Stimulated activated CD4-positive, alpha-beta T cell treated with anti-CD3 and anti-CD28 coated beads, Interleukin-4, amount 100 ng/mL, for 4 hours (primary cell): ENCODE measurements around the gene PRDM16.

Experiments used
- DNase-seq, 2 experiments: peaks; one replicate each; pipeline ENCODE4 v3.0.0-alpha.2; 2020

The PRDM16 gene

DNA sequence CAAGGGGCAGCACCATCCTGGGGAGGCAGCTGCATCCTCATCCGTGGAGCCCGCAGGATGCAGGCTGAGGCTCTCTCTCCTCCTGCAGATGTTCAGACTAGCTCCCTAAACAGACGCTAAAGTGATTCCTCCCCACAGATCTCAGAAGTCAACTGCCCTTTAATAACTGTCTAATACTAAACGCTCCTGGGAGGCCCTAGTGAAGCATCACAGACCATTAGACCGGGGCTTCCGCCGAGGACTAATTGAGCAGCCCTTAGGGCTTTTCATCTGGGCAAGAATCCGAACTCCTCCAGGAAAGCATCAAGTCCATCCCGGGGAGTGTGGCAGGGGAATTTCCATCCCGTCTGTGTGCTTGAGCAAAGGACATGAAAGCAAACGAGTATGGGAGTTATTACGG lies 40.4 kb downstream of the PRDM16 start:
- DNase-seq = no peak

- no peak for DNase-seq
Measured at GRCh38 chr1:3111348-3112021, 42.5 kb downstream of the PRDM16 start.

DNA sequence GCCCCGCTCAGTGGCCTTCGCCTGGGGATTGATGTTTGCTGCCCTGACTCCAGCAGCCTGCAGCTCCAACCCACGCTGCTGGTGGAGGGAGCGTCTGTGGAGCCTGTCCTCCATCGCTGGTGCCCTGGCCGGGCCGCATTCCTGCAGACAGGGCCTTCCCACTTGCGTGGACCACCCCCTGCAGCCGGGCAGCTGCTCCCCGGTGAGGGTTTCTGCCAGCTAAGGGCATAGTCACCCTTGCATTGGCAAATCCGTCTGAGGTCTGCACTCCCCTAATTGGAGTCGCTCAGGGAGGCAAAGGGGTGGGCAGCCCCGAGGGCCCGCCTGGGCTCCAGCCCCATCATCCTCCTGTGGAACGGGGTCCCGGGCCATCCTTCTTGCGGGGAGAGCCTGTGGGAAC lies 43.5 kb downstream of the PRDM16 start:
- no peak for DNase-seq

- no peak for DNase-seq
Measured at GRCh38 chr1:3113047-3113740, 44.2 kb downstream of the PRDM16 start.

DNA sequence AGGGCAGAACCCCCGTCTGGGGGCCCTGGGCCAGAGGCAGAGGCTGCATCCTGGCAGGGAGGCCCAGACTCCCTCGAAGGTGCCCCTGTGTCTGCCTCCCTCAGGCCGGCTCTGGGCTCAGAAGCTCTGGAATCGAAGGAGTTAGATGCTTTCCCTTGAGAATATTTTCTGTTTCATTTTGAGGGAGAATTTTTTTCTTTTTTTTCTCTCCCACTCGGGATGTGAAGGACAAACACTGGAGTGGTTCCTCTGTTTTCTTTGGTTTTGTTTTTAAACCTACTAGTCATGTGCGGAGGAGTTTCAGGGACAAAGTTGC lies 44.7 kb downstream of the PRDM16 start:
- no peak for DNase-seq

GRCh38 chr1:3114131-3114744 lies 45.2 kb downstream of the PRDM16 start:
- DNase-seq = no peak

DNA sequence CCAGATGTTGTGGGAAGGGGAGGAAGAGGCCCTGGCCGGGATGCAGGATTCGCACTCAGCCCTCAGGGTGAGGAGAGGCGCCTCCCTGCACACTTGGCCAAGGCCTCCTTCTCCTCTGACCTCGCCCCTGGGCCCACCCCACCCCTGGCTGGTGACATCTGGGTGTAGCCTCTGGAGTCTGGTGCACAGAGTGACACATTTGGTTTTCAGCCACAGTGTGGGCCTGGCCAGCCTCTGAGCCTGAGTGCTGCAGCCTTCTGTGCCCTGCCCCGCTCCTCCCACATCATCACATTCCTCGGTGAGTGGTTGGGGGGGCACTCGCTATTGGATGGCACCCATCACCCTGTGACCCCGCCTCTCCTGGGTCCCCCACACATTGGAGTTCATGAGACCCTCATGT lies 45.8 kb downstream of the PRDM16 start:
- no peak for DNase-seq

- DNase-seq = no peak
Measured at GRCh38 chr1:3115275-3116149, 46.5 kb downstream of the PRDM16 start.

DNA sequence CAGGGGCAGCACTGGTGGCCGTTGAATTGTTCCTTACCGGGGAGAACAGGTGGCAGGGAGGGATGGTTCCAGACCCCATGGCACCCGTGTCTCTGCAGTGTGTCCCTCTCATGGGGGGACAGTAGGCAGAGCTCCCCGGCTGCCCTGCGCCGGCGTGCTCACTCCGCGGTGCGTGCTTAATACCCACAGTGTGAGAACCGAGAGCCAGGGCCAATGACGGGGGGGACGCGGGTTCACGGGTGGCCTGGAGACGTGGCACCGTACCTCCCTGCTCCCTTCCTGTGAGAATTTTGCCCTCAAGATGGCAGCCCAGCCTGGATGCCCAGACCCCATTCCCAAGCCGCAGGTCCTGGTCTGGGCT lies 47.1 kb downstream of the PRDM16 start:
- DNase-seq = no peak

DNA sequence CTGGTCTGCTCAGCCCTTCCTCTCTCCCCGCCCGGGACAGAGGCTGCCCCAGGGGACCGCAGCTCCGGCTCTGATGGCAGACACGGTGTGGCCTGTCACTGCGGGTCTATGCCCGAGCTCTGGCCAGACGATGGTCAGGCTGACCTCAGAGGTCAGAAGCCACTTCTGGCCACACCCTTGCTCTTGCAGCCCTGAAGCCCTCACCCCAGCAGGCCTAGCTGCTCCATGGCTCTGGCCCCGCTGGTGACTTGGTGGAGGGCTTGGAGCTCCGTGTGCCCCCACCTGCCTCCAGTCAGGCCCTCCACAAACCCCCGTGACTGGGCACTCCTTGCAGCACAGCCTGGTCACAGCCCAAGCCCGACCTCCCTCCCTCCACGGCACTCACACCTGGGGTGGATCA lies 47.6 kb downstream of the PRDM16 start:
- no peak for DNase-seq

DNA sequence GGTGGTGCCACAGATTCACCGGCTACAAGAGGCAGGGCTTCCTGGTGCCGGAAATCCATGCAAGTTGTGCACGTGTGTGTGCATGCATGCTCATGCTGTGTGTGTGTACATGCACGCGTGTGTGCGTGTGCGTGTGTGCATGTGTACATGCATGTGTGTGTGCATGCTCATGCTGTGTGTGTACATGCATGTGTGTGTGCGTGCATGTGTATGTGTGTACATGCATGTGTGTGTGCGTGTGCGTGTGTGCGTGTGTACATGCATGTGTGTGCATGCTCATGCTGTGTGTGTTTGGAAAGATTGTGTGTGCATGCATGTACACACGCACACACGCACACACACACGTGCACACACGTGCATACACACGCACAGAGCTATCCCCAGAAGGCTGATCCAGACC lies 48.9 kb downstream of the PRDM16 start:
- no peak for DNase-seq

DNA sequence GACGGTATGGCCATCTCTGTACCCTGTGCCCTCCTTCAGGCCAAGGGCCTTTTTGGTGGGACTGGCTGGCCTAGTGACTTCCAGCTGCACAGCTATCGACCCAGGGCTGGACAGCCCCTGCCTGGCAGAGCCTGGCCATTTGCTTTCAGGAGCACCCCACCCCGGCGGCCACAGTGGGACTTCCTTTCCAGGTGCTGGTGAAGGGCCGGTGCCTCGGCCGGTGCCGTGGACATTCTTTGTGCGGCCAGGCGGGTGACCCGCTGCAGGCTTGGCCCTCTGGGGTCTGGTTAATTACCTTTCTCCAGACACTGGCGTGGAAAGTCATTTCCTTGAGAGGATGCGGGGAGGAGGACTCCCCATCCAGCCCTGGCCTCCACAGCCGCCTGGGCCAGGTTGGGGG lies 50.1 kb downstream of the PRDM16 start:
- no peak for DNase-seq

DNA sequence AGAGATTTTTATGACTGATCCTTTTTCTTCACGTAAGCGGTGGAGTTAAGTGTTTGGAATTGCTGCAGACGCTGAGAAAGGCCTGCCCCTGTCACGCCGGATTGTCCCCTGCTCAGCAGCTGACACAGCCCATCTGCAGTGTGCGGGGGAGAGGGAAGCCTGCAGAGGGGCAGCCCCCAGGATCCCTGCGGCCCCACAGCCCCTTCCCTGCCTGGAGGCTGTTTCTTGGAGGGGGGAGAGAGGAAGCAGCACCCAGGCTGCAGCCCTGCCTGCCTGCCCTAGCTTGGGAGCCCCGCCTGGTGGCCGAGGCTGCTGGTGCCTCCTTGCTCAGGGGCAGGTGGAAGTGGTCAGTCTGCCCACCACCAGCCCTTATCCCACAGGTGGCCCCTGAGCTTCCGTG lies 50.7 kb downstream of the PRDM16 start:
- no peak for DNase-seq

DNA sequence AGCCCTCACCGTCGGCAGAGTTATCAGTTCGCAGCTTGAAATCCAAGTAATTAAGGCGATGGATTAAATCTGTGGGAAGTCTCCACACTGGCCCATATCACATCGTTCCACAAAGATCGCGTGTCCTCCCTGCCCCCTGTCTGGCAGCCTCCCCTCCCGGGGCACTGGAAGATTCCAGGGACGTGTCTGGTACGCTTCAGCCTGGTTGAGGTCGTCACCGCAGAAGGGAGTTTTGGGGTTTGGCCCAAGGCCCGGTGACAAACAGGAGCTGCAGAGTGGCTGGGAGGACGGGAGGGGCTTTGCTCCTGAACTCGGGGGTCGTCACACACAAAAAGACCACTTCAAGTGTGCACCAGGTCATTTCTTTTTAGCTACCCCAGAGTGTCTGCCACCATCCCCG lies 51.1 kb downstream of the PRDM16 start:
- DNase-seq = no peak

DNA sequence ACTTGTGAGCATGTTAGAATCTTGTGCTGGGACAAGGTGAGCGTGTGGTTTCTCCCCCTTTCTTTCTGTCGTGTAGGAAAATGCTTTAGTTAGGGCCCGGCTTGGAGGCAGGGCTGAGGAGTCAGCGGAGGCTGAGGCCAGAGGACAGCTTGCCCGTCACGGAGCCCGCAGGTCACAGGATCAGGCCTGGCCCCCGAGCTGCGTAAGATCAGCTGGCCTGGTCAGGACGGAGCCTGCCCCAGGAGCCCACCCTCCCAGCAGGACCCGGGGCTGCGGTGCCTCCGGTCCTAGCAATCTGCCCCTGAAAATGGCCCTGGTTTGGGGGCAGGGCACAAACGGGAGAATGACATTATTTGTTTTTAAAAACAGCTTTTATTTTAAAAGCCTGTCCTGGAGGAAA lies 52.0 kb downstream of the PRDM16 start:
- no peak for DNase-seq

- no peak for DNase-seq
Measured at GRCh38 chr1:3121401-3122210, 52.6 kb downstream of the PRDM16 start.

- no peak for DNase-seq
Measured at GRCh38 chr1:3122311-3122710, 53.3 kb downstream of the PRDM16 start.

DNA sequence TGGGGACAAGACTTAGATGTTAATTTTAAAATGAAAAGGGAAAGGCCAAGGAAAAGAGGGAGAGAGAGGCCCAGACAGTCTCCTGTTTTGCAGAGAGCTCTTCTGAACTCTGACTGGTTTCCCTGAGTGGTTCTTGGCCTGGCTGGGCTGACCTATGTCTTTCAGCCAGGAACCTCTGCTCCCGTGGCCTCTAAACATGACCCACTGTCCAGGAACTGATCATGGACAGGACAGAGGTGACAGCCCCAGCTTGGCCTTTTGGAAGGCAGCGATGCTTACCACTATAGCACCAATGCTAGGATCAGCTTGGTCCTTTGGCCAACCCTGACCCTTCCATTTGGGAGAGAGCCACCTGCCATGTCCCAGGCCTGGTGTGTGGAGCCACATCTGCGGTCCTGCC lies 55.2 kb downstream of the PRDM16 start:
- no peak for DNase-seq

DNA sequence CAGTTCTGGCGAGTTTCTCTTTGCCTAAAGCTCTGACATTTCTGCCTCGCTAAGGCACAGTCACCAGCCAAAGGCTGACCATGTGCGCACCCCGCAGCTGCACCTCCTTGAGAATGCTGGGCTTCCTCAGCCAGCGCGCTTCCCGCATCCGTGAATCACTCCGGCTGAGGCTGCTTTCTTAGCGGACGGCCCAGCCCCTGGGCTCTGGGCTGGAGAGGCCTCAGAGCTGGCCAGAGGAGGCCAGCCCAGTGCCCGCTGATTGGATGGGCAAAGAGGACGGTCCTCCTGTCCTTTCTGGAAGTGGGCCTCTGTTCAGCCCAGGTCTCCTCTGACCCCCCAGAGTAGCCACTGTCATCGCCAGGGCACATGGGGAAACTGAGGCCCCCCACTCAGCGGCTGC lies 56.1 kb downstream of the PRDM16 start:
- DNase-seq = no peak

DNA sequence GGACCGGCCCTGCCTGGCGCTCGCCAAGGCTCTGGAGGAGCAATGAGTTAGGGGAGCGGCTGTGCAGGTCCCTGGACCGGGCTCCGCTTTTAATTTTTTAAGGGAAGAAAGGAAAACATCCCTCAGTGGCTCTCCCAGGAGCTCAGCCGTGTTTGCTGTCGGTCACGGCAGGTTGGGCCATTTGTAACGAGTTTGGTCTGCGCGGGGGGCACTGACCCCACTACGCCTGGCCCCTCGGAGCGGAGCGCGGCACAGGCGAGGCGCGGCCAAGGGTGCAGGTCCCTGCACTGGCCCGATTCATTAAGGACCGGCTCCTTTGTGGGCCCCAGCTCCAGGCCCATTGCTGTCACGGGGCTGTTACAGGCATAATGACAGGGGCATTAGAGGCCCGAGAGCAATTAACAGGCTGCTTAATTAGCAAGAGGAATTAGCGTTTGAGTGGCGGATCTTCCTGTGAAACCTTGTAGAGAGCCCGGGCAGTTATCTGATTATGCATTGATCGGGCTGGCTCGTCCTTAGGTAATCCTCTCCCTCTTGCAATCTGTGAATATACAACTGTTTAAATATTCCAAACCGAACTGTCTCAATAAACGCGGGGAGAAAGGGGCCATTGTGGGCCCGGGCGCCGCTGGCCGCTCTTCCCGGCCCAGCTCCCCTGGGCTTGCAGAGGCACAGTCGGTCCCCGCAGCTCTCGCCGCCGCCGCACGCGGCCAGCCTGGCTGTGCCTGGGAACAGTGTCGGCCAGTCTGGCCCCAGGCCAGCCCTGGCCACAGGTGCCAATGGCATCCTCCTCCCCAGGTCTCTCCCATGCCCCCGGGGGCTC lies 56.8 kb downstream of the PRDM16 start:
- no peak for DNase-seq

- DNase-seq = no peak
Measured at GRCh38 chr1:3126756-3127678, 58.0 kb downstream of the PRDM16 start.
